ENCODE results near the gene FIGNL2.
A peak's percentile ranks its signal among the peaks of the same experiment; 100 is the strongest.
"Not testable (repeated sequence)": the region's sequence is repeated elsewhere in the genome, so short reads cannot be mapped to it uniquely, and the experiment has no call there.

The FIGNL2 gene

DNA sequence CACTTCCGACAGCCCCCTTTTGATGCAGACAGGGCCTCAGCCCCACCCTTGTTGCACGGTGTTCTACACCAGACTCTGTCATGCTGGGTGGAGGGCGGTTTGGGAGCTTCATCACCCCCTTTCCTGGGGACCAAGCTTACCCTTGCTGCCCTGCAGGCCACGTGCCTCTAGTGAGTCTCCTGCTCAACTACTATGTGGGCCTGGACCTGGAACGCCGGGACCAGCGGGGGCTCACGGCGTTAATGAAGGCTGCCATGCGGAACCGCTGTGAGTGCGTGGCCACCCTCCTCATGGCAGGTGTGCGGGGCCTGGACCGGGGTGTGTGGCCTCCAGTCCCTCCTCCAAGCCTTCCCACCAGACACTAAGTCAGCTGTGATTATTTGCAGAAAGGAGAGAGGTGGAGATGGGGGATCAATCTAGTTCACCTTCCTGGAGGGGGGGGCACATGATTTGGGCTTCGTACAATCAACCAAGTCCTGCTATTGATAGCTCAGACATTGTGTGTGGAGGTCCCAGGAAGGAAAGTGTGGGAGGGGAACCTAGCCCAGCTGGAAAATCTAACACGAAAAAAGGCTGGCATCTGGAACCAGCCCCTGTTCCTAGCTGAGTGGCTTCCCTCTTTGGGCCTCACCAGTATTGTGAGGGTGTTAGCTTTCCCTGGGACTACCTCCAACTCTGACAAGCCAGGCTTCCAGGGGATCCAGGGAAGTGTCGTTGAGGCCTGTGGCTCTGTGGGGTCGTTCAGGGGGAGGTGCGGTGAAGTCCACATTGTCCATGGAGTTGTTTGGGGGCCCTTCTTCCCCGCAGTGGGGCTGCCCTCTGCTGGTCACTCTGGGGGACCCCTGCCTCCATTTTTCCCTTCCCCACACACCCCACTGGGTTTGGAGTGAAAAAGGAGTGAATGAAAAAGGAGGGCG, 41.0 kb upstream of the FIGNL2 start:
- Histone ChIP-seq H3K9ac (ENCODE audit: insufficient read length) (no peak overlapping the region), H3K9me3 (ENCODE audit: low read depth, low read length) (no peaks in the 10 kb centered on the region), H3K4me3 (no peak overlapping the region), H3K36me3 (ENCODE audit: insufficient read depth, low read length) (no peaks in the 10 kb centered on the region), H3K27ac (no peak overlapping the region)
- TF ChIP-seq FOXP2 (optimal IDR thresholded peaks at IDR 0.05; ENCODE audit: control extremely low read depth, extremely low read length, insufficient read depth) (no peak), EZH2 (IDR thresholded peaks at IDR 0.05) (no peak), POLR2AphosphoS5 (IDR thresholded peaks at IDR 0.05; ENCODE audit: borderline replicate concordance, low read depth, low read length) (no peak)
- no peak for DNase-seq (ENCODE audit: low read depth, low spot score)

- H3K9me3 ChIP-seq (ENCODE audit: low read depth, low read length): no peaks in the 10 kb centered on the region
Observed at GRCh38 chr12:51888316-51889215, 40.0 kb upstream of the FIGNL2 start.

DNA sequence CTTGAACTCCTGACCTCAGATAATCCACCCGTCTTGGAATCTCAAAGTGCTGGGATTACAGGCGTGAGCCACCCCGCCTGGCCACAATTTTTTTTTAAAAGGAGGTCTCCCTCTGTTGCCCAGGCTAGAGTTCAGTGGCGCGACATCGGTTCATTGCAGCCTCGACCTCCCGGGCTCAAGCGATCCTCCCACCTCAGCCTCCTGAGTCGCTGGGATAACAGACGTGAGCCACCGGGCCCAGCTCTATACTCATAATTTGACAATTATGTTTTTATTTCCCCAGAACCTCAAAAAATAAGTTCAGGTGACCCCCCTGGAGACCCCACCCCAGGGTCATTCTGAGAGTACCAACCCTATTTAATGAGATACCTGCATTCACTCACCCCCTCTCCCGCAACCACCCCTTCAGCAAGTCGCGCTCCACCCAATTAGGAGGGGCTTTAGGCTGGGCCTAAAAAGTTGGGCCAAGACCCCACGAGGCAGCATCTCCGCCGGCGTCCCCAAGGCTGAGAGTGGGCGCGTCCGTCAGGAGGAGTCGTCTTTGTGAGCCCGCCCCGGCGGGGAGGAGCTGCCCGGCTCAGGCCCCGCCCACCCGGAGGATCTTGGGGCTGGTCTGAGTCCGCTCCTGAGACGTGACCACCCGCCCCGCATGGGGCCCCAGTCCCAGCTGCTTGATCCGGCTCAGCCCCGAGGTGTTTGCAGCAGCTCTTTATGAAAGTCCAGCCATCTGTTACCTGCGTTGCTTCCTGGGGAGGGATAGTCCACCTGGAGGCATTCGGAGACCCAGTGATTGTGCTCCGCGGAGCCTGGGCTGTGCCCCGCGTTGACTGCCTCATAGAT, 39.2 kb upstream of the FIGNL2 start, which contains the start of gene ANKRD33:
Gene ANKRD33 (plus strand): TSS at position 628 of the 840 bp plus-strand sequence. CDS start 84 bp downstream, at position 712.
- H3K9ac ChIP-seq (ENCODE audit: insufficient read length): no peak within 1 kb of the TSS
- no peaks in the 10 kb centered on the region for H3K36me3 ChIP-seq (ENCODE audit: insufficient read depth, low read length)
- H3K9me3 ChIP-seq (ENCODE audit: low read depth, low read length): no peaks in the 10 kb centered on the region
- no peak for DNase-seq (ENCODE audit: low read depth, low spot score)
- H3K4me3 ChIP-seq: no peak within 1 kb of the TSS
- no peak within 1 kb of the TSS for H3K27ac ChIP-seq
- TF ChIP-seq POLR2AphosphoS5 (IDR thresholded peaks at IDR 0.05; ENCODE audit: borderline replicate concordance, low read depth, low read length) (no peak), EZH2 (IDR thresholded peaks at IDR 0.05) (no peak), FOXP2 (optimal IDR thresholded peaks at IDR 0.05; ENCODE audit: control extremely low read depth, extremely low read length, insufficient read depth) (no peak)

More at GRCh38 chr12:51888316-51889215, 40.0 kb upstream of the FIGNL2 start:
- no peaks in the 10 kb centered on the region for H3K36me3 ChIP-seq (ENCODE audit: insufficient read depth, low read length)
- H3K9ac ChIP-seq (ENCODE audit: insufficient read length): no peak overlapping the region
- H3K27ac ChIP-seq: no peak overlapping the region
- no peak overlapping the region for H3K4me3 ChIP-seq
- no peak for DNase-seq (ENCODE audit: low read depth, low spot score)
- no peak for TF ChIP-seq POLR2AphosphoS5 (IDR thresholded peaks at IDR 0.05; ENCODE audit: borderline replicate concordance, low read depth, low read length)
- TF ChIP-seq EZH2 (IDR thresholded peaks at IDR 0.05): no peak
- TF ChIP-seq FOXP2 (optimal IDR thresholded peaks at IDR 0.05; ENCODE audit: control extremely low read depth, extremely low read length, insufficient read depth): no peak

- H3K27ac ChIP-seq: peak overlapping the region; percentile 58; the same call in 1 of the 2 replicates
- H3K4me3 ChIP-seq: peak overlapping the region; percentile 17; the same call in 1 of the 2 replicates
- H3K36me3 ChIP-seq (ENCODE audit: insufficient read depth, low read length): no peaks in the 10 kb centered on the region
- TF ChIP-seq POLR2AphosphoS5 (IDR thresholded peaks at IDR 0.05; ENCODE audit: borderline replicate concordance, low read depth, low read length) (no peak), FOXP2 (optimal IDR thresholded peaks at IDR 0.05; ENCODE audit: control extremely low read depth, extremely low read length, insufficient read depth) (peak; percentile 80)
- H3K9me3 ChIP-seq (ENCODE audit: low read depth, low read length): no peaks in the 10 kb centered on the region
- DNase-seq (ENCODE audit: low read depth, low spot score): no peak
- H3K9ac ChIP-seq (ENCODE audit: insufficient read length): no peak overlapping the region
Observed at GRCh38 chr12:51886021-51886710, 37.6 kb upstream of the FIGNL2 start.

DNA sequence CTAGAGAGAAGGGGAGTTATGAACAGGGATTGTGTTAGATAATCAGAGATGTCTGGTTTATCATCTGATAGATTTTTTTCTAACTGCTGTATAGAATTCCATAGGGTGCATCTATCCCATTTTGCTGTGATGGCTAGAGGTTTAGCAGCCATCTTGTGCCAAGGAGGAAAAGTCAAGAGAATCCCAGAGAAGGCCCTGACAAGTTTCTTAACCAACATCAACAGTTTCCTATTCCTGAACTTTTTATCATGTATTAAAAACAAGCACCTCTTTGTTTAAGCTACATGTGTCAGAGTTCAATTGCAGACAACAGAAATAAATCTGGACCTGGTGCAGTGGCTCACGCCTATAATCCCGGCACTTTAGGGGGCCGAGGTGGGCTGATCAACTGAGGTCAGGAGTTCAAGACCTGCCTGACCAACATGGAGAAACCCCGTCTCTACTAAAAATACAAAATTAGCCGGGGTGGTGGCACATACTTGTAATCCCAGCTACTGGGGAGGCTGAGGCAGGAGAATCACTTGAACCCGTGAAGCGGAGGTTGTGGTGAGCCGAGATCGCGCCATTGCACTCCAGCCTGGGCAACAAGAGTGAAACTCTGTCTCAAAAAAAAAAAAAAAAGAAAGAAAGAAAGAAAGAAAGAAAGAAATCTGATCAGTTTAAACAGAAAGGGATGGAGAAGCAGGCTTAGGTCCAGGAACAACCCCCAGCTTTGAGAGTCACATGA, 36.9 kb upstream of the FIGNL2 start:
- peak overlapping the region; percentile 17; the same call in 1 of the 2 replicates for H3K4me3 ChIP-seq
- H3K36me3 ChIP-seq (ENCODE audit: insufficient read depth, low read length); H3K27ac ChIP-seq: not testable (repeated sequence)

DNA sequence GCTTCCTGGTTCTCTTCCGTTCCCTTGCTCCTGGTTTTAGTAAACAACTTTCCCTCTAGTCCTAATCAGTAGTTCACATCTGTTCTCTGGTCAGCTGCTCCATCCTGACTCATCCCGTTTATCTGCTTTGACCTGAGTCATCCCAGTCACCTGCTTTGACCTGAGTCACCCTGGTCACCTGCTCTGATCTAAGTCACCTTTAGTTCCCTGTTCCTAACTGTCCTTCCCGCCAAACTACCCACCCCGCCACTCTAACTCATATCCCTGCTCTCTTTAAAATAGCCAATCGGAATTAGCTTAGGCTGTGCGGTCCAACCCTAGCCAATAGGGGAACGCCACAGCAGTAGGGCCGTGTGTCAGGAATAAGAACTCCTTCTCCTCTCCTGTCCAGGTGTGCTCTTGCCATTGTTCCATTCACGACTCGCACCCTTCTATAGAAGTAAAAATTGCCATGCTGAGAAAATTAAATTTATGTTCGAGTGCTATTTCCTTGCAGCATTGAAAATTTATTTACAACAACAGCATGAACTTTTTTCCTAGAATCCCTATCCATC, 36.2 kb upstream of the FIGNL2 start:
- Histone ChIP-seq H3K9me3 (ENCODE audit: low read depth, low read length) (no peaks in the 10 kb centered on the region), H3K4me3 (no peak overlapping the region), H3K36me3 (ENCODE audit: insufficient read depth, low read length) (no peaks in the 10 kb centered on the region), H3K9ac (ENCODE audit: insufficient read length) (no peak overlapping the region), H3K27ac (no peak overlapping the region)
- no peak for DNase-seq (ENCODE audit: low read depth, low spot score)
- TF ChIP-seq POLR2AphosphoS5 (IDR thresholded peaks at IDR 0.05; ENCODE audit: borderline replicate concordance, low read depth, low read length) (no peak), FOXP2 (optimal IDR thresholded peaks at IDR 0.05; ENCODE audit: control extremely low read depth, extremely low read length, insufficient read depth) (no peak), EZH2 (IDR thresholded peaks at IDR 0.05) (no peak)

More for the DNA sequence above, 36.9 kb upstream of the FIGNL2 start:
- H3K9ac ChIP-seq (ENCODE audit: insufficient read length); H3K9me3 ChIP-seq (ENCODE audit: low read depth, low read length); DNase-seq (ENCODE audit: low read depth, low spot score): not testable (repeated sequence)

Data from SK-N-MC (cell line).